ENCODE data around the gene GOLGA6C. TPM values are rescaled to one million over a fixed set of nuclear protein-coding genes. Genes with fewer than 3 reads are reported as not detected.
"Not testable (repeated sequence)": the region's sequence is repeated elsewhere in the genome, so short reads cannot be mapped to it uniquely, and the experiment has no call there.

The GOLGA6C gene, protein sequence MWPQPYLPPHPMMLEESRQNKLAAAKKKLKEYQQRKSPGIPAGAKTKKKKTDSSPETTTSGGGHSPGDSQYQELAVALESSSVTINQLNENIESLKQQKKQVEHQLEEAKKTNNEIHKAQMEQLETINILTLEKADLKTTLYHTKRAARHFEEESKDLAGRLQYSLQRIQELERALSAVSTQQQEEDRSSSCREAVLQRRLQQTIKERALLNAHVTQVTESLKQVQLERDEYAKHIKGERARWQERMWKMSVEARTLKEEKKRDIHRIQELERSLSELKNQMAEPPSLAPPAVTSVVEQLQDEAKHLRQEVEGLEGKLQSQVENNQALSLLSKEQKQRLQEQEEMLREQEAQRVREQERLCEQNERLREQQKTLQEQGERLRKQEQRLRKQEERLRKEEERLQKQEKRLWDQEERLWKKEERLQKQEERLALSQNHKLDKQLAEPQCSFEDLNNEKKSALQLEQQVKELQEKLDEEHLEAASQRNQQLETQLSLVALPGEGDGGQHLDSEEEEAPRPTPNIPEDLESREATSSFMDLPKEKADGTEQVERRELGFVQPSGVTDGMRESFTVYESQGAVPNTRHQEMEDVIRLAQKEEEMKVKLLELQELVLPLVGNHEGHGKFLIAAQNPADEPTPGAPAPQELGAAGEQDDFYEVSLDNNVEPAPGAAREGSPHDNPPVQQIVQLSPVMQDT
- total RNA-seq = not detected in 2 replicates
- not detected in 2 replicates for polyA plus RNA-seq
- polyA plus RNA-seq (2012) = not detected in 2 replicates
- polyA minus RNA-seq (ENCODE audit: low replicate concordance) = not detected in 2 replicates

DNA sequence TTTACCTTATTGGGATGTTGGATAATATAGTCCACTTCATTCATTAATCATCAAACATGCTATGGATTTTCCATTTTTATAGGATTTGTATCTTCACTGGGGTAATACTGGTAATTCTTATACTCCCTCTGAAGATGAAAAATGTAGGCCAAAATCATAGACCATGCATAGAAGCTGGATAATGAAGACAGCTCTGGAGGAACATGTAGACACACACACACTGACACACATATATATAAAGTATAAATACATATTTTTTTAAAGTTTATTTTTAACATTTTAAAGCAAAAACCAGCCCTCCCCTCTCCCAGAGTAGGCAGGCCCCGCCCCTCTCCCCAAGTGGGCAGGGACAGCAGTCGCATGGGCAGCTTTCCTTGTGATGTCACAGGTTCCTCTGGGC lies at the start of gene GOLGA6C:
GOLGA6C (plus strand) TSS at position 301 of the 400 bp plus-strand sequence. CDS start 265 bp downstream, outside the sequence.
- DNase-seq (ENCODE audit: low read depth in 2 of 2); H2AFZ ChIP-seq (ENCODE audit: low read length); H3K4me2 ChIP-seq (ENCODE audit: extremely low read depth, insufficient read depth, low read length): not testable (repeated sequence)

DNA sequence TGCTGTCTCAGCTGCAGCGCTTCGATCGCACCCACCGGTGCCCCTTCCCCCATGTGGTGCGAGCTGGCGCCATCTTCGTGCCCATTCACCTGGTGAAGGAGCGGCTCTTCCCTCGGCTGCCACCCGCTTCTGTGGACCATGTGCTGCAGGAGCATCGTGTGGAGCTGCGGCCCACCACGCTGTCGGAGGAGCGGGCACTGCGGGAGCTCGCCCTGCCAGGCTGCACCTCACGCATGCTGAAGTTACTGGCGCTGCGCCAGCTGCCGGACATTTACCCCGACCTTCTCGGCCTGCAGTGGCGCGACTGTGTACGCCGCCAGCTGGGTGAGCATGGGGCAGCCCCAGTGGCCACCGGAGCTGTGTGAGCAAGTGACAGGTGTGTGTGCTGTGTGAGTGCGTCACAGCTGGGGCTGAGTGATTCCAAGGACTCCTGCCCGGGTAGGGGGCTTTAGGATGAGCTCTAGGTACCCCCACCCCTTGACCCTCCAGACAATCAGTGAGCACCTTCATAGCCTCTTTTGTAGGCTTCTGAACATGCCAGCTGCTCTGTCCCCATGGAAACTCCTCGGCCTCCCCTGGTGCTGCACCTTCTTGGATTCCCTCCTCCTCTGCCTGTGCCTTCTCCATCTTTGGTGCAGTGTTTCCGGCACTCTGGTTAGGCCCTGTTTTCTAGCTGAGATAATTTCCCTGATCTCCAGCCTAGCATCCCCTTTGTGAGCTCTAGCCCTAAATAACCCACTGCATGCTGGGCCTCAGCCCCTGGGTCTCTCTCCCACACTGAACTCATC lies 49.4 kb upstream of the GOLGA6C start:
- H4K20me1 ChIP-seq (ENCODE audit: control insufficient read depth, extremely low read depth, insufficient read depth, low read length) = peaks cover 2% of the 10 kb centered on the region
- no peak overlapping the region for H2AFZ ChIP-seq (ENCODE audit: low read length)
- H3K27ac ChIP-seq (ENCODE audit: insufficient read depth, low read length) = no peak overlapping the region
- H3K4me3 ChIP-seq (replicated peaks in 1 of 4; ENCODE audit: control extremely low read depth in 1 of 4, insufficient read depth in 1 of 4, low read depth in 3 of 4, low read length in 4 of 4) = no peak overlapping the region
- no peak for DNase-seq (ENCODE audit: low read depth in 2 of 2)
- no peaks in the 10 kb centered on the region for H3K27me3 ChIP-seq (ENCODE audit: control insufficient read depth, insufficient read depth, low read length)
- no peaks in the 10 kb centered on the region for H3K9me3 ChIP-seq (ENCODE audit: control insufficient read depth, insufficient read depth, low read depth, low read length)
- H3K9ac ChIP-seq (ENCODE audit: insufficient read depth, low read length) = no peak overlapping the region
- peaks cover 34% of the 10 kb centered on the region for H3K79me2 ChIP-seq (ENCODE audit: control insufficient read depth, insufficient read depth, low read length)
- no peak overlapping the region for H3K4me2 ChIP-seq (ENCODE audit: extremely low read depth, insufficient read depth, low read length)
- peaks cover 20% of the 10 kb centered on the region for H3K36me3 ChIP-seq (ENCODE audit: control insufficient read depth, insufficient read depth, low read length)
- peaks cover 7% of the 10 kb centered on the region for H3K4me1 ChIP-seq (ENCODE audit: control insufficient read depth, extremely low read depth, insufficient read depth, low read length)
- TF ChIP-seq, protein P1, sequence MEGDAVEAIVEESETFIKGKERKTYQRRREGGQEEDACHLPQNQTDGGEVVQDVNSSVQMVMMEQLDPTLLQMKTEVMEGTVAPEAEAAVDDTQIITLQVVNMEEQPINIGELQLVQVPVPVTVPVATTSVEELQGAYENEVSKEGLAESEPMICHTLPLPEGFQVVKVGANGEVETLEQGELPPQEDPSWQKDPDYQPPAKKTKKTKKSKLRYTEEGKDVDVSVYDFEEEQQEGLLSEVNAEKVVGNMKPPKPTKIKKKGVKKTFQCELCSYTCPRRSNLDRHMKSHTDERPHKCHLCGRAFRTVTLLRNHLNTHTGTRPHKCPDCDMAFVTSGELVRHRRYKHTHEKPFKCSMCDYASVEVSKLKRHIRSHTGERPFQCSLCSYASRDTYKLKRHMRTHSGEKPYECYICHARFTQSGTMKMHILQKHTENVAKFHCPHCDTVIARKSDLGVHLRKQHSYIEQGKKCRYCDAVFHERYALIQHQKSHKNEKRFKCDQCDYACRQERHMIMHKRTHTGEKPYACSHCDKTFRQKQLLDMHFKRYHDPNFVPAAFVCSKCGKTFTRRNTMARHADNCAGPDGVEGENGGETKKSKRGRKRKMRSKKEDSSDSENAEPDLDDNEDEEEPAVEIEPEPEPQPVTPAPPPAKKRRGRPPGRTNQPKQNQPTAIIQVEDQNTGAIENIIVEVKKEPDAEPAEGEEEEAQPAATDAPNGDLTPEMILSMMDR (conservative IDR thresholded peaks at IDR 0.05 in 1 of 2, IDR thresholded peaks at IDR 0.05 in 1 of 2; ENCODE audit: low read depth in 1 of 2, low read length in 2 of 2) = no peak
- no peak for TF ChIP-seq EZH2 (IDR thresholded peaks at IDR 0.05; ENCODE audit: low read length, missing control alignments)

More for the DNA sequence above, at the start of gene GOLGA6C:
- not testable (repeated sequence) for H3K9me3 ChIP-seq (ENCODE audit: control insufficient read depth, insufficient read depth, low read depth, low read length); H3K79me2 ChIP-seq (ENCODE audit: control insufficient read depth, insufficient read depth, low read length); H3K36me3 ChIP-seq (ENCODE audit: control insufficient read depth, insufficient read depth, low read length); H3K9ac ChIP-seq (ENCODE audit: insufficient read depth, low read length); H3K27ac ChIP-seq (ENCODE audit: insufficient read depth, low read length); H3K27me3 ChIP-seq (ENCODE audit: control insufficient read depth, insufficient read depth, low read length); H3K4me3 ChIP-seq (replicated peaks in 1 of 4; ENCODE audit: control extremely low read depth in 1 of 4, insufficient read depth in 1 of 4, low read depth in 3 of 4, low read length in 4 of 4); H3K4me1 ChIP-seq (ENCODE audit: control insufficient read depth, extremely low read depth, insufficient read depth, low read length); H4K20me1 ChIP-seq (ENCODE audit: control insufficient read depth, extremely low read depth, insufficient read depth, low read length)

DNA sequence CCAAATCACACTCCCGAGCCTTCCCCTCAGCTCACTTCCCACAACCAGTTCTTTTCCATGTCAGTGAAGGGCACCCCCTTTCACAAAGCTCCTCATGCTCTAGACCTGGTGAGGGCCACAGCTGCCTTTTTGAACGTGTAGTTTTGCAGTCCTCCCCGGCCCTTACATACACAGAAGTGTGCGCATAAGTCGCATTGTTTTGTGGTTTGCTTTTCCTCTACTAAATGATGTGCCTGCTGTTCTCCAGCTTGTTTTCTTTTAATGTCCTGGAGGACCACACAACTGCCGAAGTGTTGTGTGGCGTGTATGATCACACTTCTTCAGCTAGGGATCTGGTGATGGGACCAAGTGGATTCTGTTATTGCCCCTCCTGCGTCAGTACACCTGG lies 48.9 kb upstream of the GOLGA6C start:
- Histone ChIP-seq H3K27me3 (ENCODE audit: control insufficient read depth, insufficient read depth, low read length) (no peaks in the 10 kb centered on the region), H3K79me2 (ENCODE audit: control insufficient read depth, insufficient read depth, low read length) (peaks cover 29% of the 10 kb centered on the region), H2AFZ (ENCODE audit: low read length) (no peak overlapping the region), H3K4me2 (ENCODE audit: extremely low read depth, insufficient read depth, low read length) (no peak overlapping the region), H3K4me1 (ENCODE audit: control insufficient read depth, extremely low read depth, insufficient read depth, low read length) (peaks cover 4% of the 10 kb centered on the region), H3K4me3 (replicated peaks in 1 of 4; ENCODE audit: control extremely low read depth in 1 of 4, insufficient read depth in 1 of 4, low read depth in 3 of 4, low read length in 4 of 4) (no peak overlapping the region), H4K20me1 (ENCODE audit: control insufficient read depth, extremely low read depth, insufficient read depth, low read length) (peaks cover 2% of the 10 kb centered on the region), H3K9ac (ENCODE audit: insufficient read depth, low read length) (no peak overlapping the region), H3K36me3 (ENCODE audit: control insufficient read depth, insufficient read depth, low read length) (peaks cover 20% of the 10 kb centered on the region), H3K9me3 (ENCODE audit: control insufficient read depth, insufficient read depth, low read depth, low read length) (no peaks in the 10 kb centered on the region), H3K27ac (ENCODE audit: insufficient read depth, low read length) (no peak overlapping the region)
- DNase-seq (ENCODE audit: low read depth in 2 of 2) = no peak
- TF ChIP-seq, protein P1 (conservative IDR thresholded peaks at IDR 0.05 in 1 of 2, IDR thresholded peaks at IDR 0.05 in 1 of 2; ENCODE audit: low read depth in 1 of 2, low read length in 2 of 2) = no peak
- TF ChIP-seq EZH2 (IDR thresholded peaks at IDR 0.05; ENCODE audit: low read length, missing control alignments) = no peak

Data from fibroblast of lung (primary cell).